Bronchus fibroblast of lung (primary cell): ENCODE data around the gene MRM1. TPM values are rescaled to one million over a fixed set of nuclear protein-coding genes. Genes with fewer than 3 reads are reported as not detected.

Experiments
- total RNA-seq: library from RNA; depleted of rRNA; stranded (reverse); fragments of >200 nt; gene quantifications from 2 replicates; pipeline ENCODE4 v1.2.3, GENCODE V29; 2015

Gene MRM1, protein sequence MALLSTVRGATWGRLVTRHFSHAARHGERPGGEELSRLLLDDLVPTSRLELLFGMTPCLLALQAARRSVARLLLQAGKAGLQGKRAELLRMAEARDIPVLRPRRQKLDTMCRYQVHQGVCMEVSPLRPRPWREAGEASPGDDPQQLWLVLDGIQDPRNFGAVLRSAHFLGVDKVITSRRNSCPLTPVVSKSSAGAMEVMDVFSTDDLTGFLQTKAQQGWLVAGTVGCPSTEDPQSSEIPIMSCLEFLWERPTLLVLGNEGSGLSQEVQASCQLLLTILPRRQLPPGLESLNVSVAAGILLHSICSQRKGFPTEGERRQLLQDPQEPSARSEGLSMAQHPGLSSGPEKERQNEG
- total RNA-seq, result 6.5 and 9.4 TPM in 2 replicates

DNA sequence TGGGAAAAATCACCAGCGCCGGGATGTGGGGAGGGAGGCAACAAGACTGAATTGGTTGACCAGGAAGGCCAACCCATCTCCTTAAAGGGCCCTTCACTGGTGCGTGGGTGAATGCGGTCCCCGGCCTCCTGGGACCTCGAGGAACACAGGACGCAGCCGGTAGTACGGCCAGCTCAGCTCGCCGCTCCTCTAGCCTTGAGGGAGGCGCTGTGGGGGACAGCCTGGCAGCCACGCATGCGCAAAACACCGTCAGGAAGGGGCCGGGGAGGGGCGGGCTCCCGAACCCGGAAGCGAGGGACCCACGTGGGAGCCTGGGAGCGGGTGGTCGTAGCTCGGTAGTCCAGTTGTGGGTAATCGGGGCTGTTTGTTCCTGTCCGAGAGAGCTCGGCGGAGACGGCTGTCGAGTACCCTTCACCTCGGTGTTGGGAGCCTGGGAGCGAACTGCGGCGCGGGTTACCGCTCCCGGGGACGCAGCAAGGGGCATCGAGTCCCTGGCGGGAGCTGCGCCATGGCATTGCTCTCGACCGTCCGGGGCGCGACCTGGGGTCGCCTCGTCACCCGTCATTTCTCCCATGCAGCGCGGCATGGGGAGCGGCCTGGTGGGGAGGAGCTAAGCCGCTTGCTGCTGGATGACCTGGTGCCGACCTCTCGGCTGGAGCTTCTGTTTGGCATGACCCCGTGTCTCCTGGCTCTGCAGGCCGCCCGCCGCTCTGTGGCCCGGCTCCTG lies at the start of gene MRM1:
TSS of gene MRM1 (plus strand) at position 281 of the 727 bp plus-strand sequence. CDS start at position 509, 228 bp downstream.

DNA sequence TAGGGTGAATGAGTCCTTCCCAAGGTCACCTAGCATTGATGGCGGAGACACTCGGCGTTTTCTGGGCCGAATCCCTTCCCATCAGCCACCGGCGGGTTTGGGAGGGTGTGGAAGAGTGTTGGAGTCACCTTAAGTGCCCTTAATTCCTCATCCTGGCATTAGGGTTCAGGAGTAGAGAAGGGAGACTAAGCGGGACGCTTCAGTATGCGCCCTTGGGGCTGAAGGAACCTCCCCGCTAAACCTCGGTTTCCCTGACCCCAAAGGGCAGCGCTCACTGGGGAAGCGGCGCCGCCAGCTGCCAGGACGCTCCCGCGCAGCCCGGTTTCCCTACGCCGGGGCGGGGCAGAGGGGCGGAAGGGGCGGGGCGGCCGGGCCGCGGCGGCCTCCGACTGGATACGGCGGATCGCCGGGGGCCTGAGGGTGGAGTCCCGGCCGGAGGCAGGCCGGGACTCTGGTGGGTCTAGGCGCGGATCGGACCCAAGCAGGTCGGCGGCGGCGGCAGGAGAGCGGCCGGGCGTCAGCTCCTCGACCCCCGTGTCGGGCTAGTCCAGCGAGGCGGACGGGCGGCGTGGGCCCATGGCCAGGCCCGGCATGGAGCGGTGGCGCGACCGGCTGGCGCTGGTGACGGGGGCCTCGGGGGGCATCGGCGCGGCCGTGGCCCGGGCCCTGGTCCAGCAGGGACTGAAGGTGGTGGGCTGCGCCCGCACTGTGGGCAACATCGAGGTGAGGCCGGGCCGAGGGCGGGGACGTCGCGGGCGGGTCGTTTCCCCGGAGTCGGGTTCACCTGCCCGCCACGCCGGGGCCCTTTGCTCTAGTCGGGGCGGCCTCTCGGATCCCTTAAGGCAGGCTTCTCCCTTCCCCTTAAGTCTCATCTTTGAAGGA lies 9.7 kb upstream of the MRM1 start, which contains the start of gene DHRS11:
TSS of gene DHRS11 (plus strand) at position 446 of the 882 bp plus-strand sequence. CDS start at position 577, 131 bp downstream.

Other genes with a start within 250 kb of the MRM1 start
- not detected in 2 replicates for gene TBC1D3H, start 213.1 kb upstream of the MRM1 start, total RNA-seq
- 34.6 and 36.8 TPM in 2 replicates for gene ZNHIT3, start 114.9 kb upstream of the MRM1 start, total RNA-seq
- gene MYO19, start 66.7 kb upstream of the MRM1 start, total RNA-seq, result 61.9 and 66.9 TPM in 2 replicates
- gene PIGW, start 66.6 kb upstream of the MRM1 start, total RNA-seq, result 6.7 and 7.7 TPM in 2 replicates
- 29.7 and 32.6 TPM in 2 replicates for gene GGNBP2, start 56.7 kb upstream of the MRM1 start, total RNA-seq
- 10.8 and 11.1 TPM in 2 replicates for gene DHRS11, start 9.7 kb upstream of the MRM1 start, total RNA-seq